Progenitor cell of endocrine pancreas (in vitro differentiated cells): Measurements from ENCODE around the gene KIF16B. TPM values are rescaled to one million over a fixed set of nuclear protein-coding genes. Genes with fewer than 3 reads are reported as not detected.

Source experiments
- DNase-seq: peaks from one replicate; pipeline ENCODE4 v3.0.0; 2021; ENCODE audit warnings: low spot score; ENCODE audit not compliant: unreplicated experiment
- H3K27ac Mint-ChIP-seq: 2 replicates; pipeline ENCODE4 v1.8.0; 2021; ENCODE audit warnings: mild to moderate bottlenecking, moderate library complexity, mixed read lengths
- H3K27me3 Mint-ChIP-seq: 2 replicates; pipeline ENCODE4 v1.8.0; 2021; ENCODE audit warnings: mixed read lengths
- H3K36me3 Mint-ChIP-seq: 2 replicates; pipeline ENCODE4 v1.8.0; 2022; ENCODE audit warnings: mixed read lengths; ENCODE audit not compliant: insufficient read depth
- H3K4me1 Mint-ChIP-seq: 2 replicates; pipeline ENCODE4 v1.8.0; 2021; ENCODE audit warnings: low read depth, mixed read lengths
- H3K4me3 Mint-ChIP-seq: 2 replicates; pipeline ENCODE4 v1.8.0; 2021; ENCODE audit warnings: low read depth, mild to moderate bottlenecking, moderate library complexity, mixed read lengths
- H3K9me3 Mint-ChIP-seq: 2 replicates; pipeline ENCODE4 v1.8.0; 2021; ENCODE audit warnings: low read depth, mixed read lengths
- CTCF ChIP-seq: fragments of 200-600 bp; sonication (generic); IDR thresholded peaks from one replicate; pipeline ENCODE4 v1.5.0; 2021; ENCODE audit warnings: antibody characterized with exemption, mild to moderate bottlenecking; ENCODE audit not compliant: unreplicated experiment
- total RNA-seq: library from RNA; stranded (reverse); gene quantifications from 2 replicates; pipeline ENCODE4 v1.2.1, GENCODE V29; 2021

KIF16B gene
- total RNA-seq, 1 donor from 2014 or later, result 10.8 TPM

- H3K27me3 Mint-ChIP-seq, result no peaks in the 10 kb centered on the region
- no peak overlapping the region for H3K4me3 Mint-ChIP-seq
- no peak for TF ChIP-seq CTCF
- no peaks in the 10 kb centered on the region for H3K4me1 Mint-ChIP-seq
- H3K36me3 Mint-ChIP-seq, result peaks cover 16% of the 10 kb centered on the region
- no peak overlapping the region for H3K27ac Mint-ChIP-seq
- no peak for DNase-seq
- H3K9me3 Mint-ChIP-seq, result no peaks in the 10 kb centered on the region
These were observed 74.6 kb downstream of the KIF16B start for GRCh38 chr20:16498526-16499253.

- no peak overlapping the region for H3K27ac Mint-ChIP-seq
- TF ChIP-seq CTCF, result no peak
- H3K4me3 Mint-ChIP-seq, result no peak overlapping the region
- no peaks in the 10 kb centered on the region for H3K27me3 Mint-ChIP-seq
- no peaks in the 10 kb centered on the region for H3K4me1 Mint-ChIP-seq
- DNase-seq, result no peak
- peaks cover 12% of the 10 kb centered on the region for H3K36me3 Mint-ChIP-seq
- no peaks in the 10 kb centered on the region for H3K9me3 Mint-ChIP-seq
These were observed 75.4 kb downstream of the KIF16B start for GRCh38 chr20:16497896-16498295.

- H3K27ac Mint-ChIP-seq, result no peak overlapping the region
- no peaks in the 10 kb centered on the region for H3K9me3 Mint-ChIP-seq
- no peak for TF ChIP-seq CTCF
- H3K4me3 Mint-ChIP-seq, result no peak overlapping the region
- H3K36me3 Mint-ChIP-seq, result peaks cover 12% of the 10 kb centered on the region
- no peak for DNase-seq
- H3K4me1 Mint-ChIP-seq, result no peaks in the 10 kb centered on the region
- no peaks in the 10 kb centered on the region for H3K27me3 Mint-ChIP-seq
These were observed 79.8 kb downstream of the KIF16B start for GRCh38 chr20:16493486-16493885.

- no peaks in the 10 kb centered on the region for H3K27me3 Mint-ChIP-seq
- no peaks in the 10 kb centered on the region for H3K4me1 Mint-ChIP-seq
- peaks cover 11% of the 10 kb centered on the region for H3K36me3 Mint-ChIP-seq
- no peak for DNase-seq
- no peak for TF ChIP-seq CTCF
- no peak overlapping the region for H3K27ac Mint-ChIP-seq
- H3K4me3 Mint-ChIP-seq, result no peak overlapping the region
- H3K9me3 Mint-ChIP-seq, result no peaks in the 10 kb centered on the region
These were observed 81.8 kb downstream of the KIF16B start for GRCh38 chr20:16491294-16491905.

GRCh38 chr20:16490696-16491095 lies 82.6 kb downstream of the KIF16B start:
- Mint-ChIP-seq H3K4me3 (no peak overlapping the region), H3K27me3 (no peaks in the 10 kb centered on the region), H3K36me3 (peaks cover 11% of the 10 kb centered on the region), H3K9me3 (no peaks in the 10 kb centered on the region), H3K4me1 (no peaks in the 10 kb centered on the region), H3K27ac (no peak overlapping the region)
- no peak for DNase-seq
- no peak for TF ChIP-seq CTCF
